ENCODE measurements around the gene ZBP1.

Gene ZBP1, protein sequence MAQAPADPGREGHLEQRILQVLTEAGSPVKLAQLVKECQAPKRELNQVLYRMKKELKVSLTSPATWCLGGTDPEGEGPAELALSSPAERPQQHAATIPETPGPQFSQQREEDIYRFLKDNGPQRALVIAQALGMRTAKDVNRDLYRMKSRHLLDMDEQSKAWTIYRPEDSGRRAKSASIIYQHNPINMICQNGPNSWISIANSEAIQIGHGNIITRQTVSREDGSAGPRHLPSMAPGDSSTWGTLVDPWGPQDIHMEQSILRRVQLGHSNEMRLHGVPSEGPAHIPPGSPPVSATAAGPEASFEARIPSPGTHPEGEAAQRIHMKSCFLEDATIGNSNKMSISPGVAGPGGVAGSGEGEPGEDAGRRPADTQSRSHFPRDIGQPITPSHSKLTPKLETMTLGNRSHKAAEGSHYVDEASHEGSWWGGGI

DNA sequence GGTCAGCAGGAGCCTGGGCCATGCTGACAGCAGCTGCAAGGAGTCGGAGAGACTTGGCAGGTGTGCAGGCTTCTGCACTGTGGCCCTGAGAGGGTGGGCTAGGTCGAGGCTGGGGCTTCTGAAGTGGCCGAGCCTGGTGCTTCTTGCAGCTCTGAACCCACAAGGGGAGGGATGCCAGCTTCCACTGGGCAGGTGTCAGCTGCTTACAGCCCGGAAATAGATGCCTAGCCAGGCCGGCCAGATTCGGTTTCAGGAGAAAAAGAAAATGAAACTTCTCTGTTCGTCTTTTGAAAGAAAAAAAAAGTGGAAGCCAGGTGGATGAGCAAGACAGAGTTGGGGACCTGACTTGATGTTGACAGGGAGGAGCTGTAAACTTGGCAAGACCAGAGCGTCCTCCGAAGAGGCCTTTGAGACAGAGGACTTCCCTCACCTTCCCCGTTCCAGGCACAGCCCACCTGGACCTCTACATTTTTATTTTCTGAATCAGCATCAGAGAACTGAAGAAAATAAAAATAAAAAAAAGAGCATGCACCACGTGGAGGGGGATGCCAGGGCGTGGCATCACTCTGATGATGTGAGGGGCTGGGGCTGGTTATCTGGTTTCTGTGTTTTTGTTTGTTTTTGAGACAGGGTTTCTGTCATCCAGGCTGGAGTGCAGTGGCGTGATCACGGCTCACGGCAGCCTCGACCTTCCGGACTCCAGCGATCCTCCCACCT is at the start of gene ZBP1:
Gene ZBP1 (minus strand): TSS at position 153 of the 717 bp plus-strand sequence. CDS start 131 bp downstream, at position 22.
- DNase-seq (ENCODE audit: low read depth in 1 of 2, low spot score in 1 of 2): no peak

DNA sequence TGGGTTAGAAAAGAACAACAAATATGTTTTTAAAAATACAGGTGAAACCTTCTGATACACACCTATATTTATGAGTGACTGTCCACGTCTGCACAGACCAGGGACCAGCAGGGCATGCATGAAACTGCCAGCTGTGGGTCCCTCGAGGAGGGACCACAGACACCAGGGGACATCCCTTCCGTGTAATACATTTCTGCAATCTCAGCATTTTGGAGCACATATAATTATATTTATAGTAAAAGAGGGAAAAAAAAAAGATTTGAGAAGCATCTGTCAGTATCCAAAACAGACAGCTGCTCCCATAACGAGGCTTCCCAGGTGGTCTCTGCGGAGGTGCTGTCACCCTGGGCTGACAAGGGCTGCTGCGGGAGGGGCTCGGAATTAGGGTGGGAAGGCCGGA is 49.4 kb upstream of the ZBP1 start:
- no peak for DNase-seq (ENCODE audit: low read depth in 1 of 2, low spot score in 1 of 2)

DNA sequence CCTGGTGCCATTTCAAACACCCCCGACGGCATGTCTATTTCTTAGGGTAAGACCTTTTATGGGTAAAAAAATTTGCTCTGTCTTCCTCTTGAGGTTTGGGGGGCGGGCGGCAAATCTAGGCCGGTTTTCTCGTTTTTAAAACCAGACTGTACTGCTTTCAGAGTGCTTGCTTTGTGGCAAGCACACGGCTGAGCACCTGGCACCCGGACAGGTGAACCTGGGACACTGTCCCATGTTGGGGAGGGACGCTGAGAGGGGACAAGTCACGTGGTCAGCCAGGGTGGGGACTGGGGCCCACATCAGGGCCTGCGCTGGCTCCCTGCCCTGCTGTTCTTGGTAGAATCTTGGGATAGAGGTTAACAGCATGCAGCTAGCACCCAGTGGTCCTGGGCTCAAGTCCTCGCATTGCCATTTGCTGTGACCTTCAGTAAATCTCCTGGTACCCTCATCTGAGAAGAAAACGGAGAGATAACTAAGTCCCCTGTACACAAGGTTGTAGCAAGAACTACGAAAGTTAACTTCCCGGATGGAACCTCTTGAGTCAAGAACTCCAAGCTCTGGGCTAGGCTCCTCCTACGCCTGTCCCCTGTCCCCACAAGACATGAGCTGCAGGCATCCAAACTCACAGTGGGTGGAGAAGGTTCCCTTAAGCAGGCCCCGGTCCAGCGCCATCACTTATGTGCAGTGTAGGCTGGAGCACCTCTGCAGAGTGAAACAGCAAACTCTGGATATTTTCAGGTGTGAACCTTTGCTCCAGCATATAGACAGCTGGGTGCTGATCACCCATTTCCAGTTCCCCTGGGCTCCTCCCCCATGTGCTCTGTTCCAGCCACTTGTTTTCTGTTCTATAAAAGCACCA is 47.9 kb upstream of the ZBP1 start:
- no peak for DNase-seq (ENCODE audit: low read depth in 1 of 2, low spot score in 1 of 2)

DNA sequence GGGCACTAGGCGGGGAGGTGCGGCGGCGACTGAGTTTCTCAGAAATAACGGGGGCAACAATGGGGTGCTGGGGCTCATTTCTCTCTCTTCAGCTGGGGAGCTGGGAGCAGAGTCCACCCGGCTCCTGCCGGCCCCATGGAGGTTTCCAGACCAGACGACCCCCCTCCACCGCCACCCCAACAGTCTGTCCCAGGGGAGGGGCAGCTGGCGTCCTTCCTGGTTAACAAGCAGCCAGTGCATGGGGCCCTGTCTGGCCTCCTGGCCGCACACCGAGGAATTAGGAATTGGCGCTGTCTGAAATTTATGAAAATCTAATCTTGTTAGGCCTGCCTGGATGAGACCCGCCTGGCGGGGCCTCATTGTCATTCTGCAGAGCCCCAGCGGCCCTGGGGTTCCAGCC is 47.2 kb upstream of the ZBP1 start:
- no peak for DNase-seq (ENCODE audit: low read depth in 1 of 2, low spot score in 1 of 2)

DNA sequence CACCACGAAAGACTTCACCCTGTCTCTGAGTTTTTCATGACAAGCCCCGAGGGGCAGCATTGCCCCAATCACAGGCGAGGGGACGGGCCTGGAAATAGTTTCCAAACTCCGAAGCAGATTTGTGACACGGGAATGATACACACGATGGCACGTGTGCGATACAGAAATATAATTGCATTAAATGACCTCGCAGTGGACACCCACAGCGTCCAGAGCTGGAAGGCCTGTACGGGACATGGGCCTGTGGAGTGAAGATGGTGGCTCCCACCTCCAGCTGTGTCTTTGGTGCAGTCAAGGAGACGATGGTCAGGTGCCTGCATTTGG is 46.6 kb upstream of the ZBP1 start:
- no peak for DNase-seq (ENCODE audit: low read depth in 1 of 2, low spot score in 1 of 2)

DNA sequence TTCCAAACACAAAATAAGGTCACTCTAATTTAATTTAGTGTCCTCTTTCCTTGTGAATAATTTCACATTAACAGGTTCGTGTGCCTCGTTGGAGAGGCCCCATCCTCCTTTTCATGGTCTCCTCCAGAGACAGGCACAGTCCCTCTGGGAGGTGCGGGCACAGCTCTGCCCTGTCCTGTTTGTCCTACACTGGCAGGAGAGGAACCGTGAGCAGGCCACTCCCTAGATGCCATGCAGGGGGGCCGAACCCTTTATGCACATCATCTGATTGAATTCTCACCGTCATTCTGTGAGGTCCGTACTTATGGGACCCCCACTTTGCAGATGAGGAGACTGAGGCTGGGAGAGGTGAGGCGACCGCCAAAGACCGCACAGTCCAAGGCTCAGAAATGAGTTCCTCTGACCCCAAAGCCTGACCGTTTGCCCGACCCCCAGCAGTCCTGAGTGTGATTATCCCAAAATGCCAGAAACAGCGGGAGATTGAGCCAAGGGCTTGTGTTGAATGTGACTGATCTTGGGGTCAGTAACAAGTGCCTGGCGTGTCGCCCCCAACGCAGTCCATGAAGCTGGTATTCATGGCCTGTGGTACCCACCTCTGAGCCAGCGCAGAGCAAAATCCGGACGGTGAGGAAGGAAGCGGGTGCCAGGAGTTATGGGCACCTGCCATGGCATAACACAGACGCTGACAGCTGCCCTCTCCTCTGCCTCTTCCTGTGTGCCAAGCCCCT is 46.0 kb upstream of the ZBP1 start:
- no peak for DNase-seq (ENCODE audit: low read depth in 1 of 2, low spot score in 1 of 2)

DNA sequence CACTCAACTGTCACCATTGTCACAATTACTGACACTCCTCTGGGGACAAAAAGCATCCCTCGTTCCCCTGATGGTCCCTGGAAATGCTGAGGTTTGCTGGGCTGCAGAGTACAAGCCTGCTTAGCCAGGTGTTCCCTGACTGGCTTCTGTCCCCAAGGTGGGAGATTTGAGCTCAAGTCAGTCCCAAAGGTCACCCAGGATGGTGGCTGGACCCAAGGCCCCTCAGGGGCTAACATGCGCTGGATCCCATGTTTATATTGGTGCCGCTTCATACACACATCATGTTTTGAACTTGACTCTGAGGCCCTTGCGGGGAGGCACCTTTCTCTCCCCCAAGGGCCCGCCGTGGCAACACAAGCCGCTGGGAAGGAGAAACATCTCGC is 45.4 kb upstream of the ZBP1 start:
- DNase-seq (ENCODE audit: low read depth in 1 of 2, low spot score in 1 of 2): no peak

DNA sequence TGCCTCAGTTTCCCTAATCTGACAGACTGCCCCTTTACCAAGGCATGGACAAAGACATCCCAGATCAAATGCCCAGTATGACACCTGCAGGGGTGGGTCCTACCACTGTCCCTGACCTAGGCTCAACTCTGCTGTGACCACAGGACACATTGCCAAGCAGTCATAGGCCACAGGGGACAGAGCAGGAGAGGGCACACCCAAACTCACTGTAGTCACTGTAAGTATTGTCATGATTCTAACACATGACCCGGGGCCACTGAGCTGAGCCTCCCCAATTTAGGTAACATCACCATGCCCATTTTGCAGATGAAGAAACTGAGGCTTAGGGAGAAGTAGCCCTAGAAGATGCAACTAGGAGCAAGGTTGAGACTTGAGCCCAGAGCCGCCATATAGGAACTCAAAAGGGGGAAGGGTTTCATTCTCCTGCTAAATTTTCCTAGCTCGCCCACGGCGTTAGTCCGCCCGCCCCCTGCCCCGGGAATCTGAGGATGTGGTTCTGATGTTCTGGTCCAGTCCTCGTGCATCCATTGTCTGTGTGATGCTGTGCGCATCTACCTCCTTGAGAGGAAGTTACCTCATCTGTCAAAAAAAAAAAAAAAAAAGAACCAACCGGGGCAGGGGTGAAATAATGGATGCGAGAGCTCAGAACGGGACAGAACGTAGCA is 44.8 kb upstream of the ZBP1 start:
- DNase-seq (ENCODE audit: low read depth in 1 of 2, low spot score in 1 of 2): no peak

DNA sequence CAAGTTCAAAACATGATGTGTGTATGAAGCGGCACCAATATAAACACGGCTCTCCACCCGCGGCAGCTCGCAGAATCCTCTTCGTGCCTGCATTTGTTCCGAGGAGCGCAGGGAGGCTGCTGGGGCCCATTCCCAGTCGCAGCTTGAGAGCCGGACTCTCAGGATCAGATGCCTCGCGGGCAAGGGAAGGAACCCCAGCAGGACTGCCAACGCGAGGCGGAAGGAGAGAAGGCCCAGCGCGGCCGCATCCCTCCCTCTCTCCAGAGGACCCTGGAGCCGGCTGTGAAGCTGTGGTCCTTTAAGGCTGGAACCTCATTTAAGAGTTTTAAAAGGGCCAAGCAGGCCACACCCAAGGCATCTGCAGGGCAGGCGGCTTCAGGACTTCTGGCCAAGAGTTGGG is 44.2 kb upstream of the ZBP1 start:
- no peak for DNase-seq (ENCODE audit: low read depth in 1 of 2, low spot score in 1 of 2)

DNA sequence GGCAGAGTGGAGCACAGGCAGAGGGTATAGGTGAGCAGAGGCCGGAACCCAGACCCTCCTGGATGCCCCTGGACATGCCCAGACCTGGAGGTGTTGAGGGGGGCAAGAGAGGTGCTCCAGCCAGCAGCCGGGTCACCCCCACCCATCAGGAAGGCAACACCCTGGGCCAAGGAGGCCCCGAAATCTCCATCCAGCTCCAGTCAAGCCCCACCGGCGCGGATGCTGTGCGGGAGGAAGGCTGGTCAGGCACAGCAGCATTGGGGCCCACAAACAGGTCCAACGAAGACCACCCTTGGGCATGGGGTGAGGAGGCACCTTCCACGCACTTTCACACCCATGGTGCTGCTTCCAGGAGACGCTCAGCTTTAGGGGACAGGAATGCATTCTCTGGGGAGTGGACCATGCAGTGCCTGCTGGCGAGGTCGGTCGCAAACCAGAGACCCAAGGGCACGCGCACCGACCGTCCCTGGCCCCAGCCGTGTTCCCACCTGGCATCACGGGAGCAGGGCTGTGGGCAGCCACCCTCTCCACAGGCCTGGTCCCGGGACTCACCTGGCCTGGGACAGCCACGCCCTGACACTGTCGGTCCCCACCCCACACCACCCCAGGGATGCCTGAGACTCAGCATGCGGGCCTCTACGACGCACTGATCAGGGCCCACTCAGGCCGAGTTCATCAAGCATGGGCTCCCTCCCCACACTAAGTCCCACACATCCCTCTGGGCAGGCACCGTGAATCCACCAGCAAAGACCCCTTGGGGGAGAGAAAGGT is 43.6 kb upstream of the ZBP1 start:
- DNase-seq (ENCODE audit: low read depth in 1 of 2, low spot score in 1 of 2): no peak

DNA sequence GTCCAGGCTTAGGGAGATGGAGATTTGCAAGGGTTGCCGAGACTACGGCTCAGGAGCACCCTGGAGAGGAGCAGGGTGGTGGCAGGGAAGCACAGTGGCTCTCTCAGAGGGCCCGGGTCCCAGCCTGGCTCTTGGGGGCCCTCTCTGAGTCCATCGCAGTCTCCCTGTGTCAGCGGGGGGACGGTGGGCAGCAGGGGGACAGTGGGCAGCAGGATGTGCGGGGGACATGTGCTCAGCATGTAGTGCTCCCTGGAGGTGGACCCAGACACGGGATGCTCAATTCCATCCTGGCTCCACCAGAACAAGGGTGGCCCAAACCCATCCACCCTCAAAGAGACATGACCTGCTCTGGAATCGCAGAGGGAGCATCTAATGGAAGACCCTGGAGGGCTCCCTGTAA is 43.0 kb upstream of the ZBP1 start:
- DNase-seq (ENCODE audit: low read depth in 1 of 2, low spot score in 1 of 2): no peak

DNA sequence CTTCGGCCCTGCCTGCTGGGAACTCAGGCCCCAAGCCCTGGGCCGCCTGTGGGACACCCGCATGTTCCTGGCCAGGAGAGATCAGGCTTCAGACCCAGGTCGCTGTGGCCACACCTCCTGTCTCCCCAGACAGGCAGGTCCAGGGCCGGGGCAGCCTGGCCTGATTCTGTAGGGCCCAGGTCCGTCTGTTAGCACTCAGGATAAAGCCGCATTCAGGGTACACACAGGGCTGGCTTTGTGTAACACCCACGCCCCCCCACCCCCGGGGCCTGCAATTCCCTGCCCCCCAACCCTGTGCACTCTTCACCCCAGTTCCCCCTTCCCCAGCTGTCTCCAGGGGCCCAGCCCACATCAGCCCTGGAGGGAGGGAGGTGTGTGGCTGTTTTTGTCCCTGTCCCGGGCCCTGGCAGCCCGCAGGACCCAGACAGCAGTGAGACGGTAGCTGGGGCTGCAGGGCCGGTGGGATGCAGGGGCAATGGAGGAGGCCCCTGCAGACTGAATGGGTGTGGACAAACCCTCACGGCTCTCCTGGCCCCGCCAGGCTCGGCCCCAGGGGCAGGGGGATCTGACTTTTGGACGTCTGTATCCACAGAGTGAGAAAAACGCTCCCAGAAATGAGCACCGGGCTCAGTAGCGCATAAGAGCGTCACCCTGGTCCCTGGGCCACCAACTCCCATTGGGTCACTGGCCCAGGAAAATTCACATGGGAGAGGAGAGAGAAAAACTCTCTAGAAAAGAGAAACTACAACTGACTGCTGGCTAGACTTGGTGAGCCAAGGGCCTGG is 42.4 kb upstream of the ZBP1 start:
- no peak for DNase-seq (ENCODE audit: low read depth in 1 of 2, low spot score in 1 of 2)

DNA sequence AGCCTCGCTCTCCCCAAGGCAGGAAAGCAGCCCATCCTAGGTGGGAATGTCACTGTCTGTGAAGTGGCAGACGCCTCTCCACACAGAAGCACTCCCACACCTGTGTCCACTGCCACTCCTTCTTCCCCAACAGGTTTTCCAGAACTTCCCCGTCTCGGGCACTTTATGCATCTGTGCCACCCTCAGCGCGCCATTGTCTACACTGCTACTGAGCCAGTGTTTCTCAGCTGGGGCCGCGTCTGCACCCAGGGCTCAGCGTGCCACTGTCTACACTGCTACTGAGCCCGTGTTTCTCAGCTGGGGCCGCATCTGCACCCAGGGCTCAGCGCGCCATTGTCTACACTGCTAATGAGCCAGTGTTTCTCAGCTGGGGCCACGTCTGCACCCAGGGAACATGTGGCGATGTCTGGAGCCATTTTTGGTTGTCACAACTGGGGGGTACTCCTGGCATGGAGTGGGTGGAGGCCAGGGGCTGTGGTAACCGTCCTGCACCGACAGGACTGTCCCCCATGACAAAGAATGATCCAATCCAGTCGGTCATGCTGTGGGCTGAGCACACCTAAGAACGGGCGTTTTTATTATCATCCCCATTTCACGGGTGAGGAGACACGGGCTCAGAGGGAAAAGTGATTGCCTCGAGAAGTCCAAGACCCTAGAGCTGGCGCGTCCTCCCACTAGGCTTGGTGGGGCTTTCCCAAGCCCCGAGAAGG is 41.7 kb upstream of the ZBP1 start:
- DNase-seq (ENCODE audit: low read depth in 1 of 2, low spot score in 1 of 2): no peak

DNA sequence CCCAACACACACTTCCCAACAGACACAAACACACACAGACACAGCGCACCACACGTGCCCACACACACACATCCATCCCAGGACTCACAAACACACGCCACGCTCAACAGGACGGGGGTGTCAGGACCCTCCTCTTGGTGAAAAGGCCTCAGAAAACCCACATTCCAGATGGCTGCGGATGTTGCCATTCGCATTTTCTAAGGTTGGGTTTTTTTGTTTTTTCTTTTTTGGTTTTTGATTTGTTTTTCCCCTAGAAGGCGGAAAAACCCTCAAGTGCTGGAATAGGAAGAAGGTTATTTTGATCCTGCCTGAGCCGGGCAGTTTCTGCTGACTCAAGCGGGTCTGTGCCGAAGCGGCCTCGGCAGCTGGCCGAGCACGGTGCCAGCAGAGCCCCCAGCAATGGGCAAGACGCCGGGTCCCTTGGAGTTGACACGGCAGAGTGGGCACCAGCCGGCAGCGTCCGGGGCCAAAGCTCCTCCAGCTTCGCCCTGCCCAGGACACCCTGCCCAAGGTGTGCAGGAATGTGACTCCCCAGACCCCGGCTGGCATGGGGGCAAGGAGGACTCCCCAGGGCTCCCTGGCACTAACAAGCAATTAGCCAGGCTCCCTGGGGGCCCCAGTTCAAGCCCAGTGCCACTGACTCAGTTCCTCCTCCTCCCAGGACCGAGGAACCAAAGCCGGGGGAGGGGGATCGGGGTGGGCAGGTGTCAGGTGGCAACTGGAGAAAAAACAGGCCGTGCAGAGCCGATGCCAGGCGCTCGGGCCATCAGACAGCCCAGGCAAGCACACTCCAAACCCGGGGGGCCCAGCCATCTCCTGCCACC is 40.9 kb upstream of the ZBP1 start:
- no peak for DNase-seq (ENCODE audit: low read depth in 1 of 2, low spot score in 1 of 2)

DNA sequence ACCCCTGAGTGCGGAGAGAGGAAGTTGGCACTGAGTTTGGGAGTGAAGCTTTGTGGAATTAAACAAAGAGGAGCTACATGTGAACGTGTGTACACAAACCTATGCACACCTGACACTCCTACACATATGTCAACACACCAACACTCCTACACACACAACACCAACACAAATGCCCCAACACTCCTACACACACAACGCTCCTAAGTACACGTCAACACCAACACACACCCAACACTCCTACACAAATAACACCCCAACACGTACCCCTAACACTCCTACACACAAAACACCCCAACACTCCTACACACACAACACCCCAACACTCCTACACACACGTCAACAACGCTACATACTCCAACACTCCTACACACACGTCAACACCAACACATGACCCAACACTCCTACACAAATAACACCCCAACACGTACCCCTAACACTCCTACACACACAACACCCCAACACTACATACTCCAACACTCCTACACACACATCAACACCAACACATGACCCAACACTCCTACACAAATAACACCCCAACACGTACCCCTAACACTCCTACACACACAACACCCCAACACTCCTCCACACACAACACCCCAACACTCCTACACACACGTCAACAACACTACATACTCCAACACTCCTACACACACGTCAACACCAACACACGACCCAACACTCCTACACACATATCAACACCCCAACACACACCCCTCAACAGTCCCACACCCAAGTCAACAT is 40.1 kb upstream of the ZBP1 start:
- no peak for DNase-seq (ENCODE audit: low read depth in 1 of 2, low spot score in 1 of 2)

DNA sequence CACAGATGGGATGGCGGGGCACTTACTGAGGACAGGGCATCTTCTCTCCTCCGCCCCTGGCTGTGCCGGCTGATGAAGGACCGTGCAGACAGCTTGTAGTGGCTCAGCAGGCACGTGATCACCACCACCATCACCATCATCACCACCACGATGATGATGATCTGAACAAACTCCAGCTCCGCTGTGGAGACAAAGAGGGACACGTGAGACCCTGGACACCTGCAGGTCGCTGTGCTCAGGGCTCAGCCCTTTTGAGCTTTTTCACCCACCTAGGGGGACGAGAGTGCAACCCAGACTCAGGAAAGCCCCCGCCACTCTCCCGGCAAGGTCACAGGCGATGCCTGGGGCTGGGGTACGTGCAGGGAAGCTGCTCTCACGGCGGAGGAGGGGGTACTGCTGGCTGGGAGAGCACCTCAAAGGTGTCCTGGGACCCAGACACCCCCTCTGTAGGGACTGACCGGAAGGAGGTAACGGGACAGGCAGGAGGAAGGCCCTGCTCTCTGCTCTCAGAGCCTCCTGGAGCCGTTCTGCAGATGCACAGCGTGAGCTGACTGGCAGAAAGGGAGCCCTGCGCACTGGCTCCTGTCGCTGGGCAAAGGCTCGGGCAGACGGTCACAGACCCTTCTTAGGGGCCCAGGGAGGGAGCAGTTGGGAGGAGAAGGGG is 39.4 kb upstream of the ZBP1 start:
- no peak for DNase-seq (ENCODE audit: low read depth in 1 of 2, low spot score in 1 of 2)

All from stimulated activated CD4-positive, alpha-beta T cell treated with anti-CD3 and anti-CD28 coated beads, Interleukin-15, amount 100 ng/mL, for 1 hour (primary cell).